GM12865 (cell line): ENCODE data around the gene FCGBP.
"Not testable (repeated sequence)": the region's sequence is repeated elsewhere in the genome, so short reads cannot be mapped to it uniquely, and the experiment has no call there.

ENCODE experiments used
- DNase-seq: peaks from one replicate; pipeline ENCODE4 v3.0.0; 2010; ENCODE audit warnings: low read depth
- H3K4me3 ChIP-seq: 2 replicates; pipeline ENCODE4 v1.5.1; 2011; ENCODE audit warnings: mild to moderate bottlenecking, low read depth, low read length, control low read depth
- CTCF ChIP-seq: IDR thresholded peaks from 2 replicates; pipeline ENCODE4 v1.5.1; 2011; ENCODE audit warnings: low read length, control low read depth, low read depth, inconsistent platforms; ENCODE audit not compliant: insufficient read depth; ENCODE audit errors: missing control alignments

Gene FCGBP

DNA sequence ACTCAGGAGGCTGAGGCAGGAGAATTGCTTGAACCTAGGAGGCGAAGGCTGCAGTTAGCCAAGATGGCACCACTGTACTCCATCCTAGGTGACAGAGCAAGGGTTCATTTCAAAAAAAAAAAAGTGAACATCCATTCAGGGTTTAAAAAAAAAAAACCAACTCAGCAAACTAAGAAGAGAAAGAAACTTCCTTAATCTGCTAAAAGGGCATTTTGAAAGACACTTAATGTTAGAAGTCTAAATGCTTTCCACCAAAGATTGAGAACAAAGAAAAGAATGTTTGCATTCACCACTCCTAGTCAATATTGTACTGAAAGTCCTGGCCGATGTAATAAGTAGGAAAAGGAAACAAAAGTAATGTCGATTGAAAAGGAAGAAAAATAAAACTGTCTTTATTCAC is 29.5 kb upstream of the FCGBP start:
- no peak overlapping the region for H3K4me3 ChIP-seq
- no peak for TF ChIP-seq CTCF
- DNase-seq, result no peak

DNA sequence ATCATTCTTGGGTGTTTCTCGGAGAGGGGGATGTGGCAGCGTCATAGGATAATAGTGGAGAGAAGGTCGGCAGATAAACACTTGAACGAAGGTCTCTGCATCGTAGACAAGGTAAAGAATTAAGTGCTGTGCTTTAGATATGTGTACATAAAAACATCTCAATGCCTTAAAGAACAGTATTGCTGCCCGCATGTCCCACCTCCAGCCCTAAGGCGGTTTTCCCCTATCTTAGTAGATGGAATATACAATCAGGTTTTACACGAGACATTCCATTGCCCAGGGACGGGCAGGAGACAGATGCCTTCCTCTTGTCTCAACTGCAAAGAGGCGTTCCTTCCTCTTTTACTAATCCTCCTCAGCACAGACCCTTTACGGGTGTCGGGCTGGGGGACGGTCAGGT is 25.0 kb upstream of the FCGBP start:
- H3K4me3 ChIP-seq, DNase-seq: not testable (repeated sequence)

DNA sequence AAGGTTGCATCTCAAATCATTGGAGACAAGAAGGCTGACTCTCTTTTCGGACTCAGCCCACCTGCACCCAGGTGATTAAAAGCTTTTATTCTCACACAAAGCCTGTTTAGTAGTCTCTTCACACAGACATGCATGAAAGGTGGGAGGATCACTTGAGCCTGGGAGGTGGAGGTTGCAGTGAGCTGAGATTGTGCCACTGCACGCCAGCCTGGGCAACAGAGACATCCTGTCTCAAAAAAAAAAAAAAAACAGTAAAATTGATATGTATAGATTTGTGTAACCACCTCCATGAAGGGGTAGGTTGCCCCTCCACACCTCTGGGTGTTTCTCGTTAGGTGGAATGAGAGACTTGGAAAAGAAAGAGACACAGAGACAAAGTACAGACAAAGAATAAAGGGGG is 24.5 kb upstream of the FCGBP start:
- DNase-seq, H3K4me3 ChIP-seq: not testable (repeated sequence)

DNA sequence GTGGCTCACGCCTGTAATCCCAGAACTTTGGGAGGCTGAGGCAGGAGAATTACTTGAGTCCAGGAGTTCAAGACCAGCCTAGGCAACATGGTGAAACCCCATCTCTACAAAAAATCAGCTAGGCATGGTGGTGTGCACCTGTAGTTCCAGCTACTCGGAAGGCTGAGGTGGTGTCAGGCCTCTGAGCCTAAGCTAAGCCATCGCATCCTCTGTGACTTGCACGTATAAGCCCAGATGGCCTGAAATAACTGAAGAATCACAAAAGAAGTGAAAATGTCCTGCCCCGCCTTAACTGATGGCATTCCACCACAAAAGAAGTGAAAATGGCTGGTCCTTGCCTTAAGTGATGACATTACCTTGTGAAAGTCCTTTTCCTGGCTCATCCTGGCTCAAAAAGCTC is 23.5 kb upstream of the FCGBP start:
- not testable (repeated sequence) for DNase-seq

DNA sequence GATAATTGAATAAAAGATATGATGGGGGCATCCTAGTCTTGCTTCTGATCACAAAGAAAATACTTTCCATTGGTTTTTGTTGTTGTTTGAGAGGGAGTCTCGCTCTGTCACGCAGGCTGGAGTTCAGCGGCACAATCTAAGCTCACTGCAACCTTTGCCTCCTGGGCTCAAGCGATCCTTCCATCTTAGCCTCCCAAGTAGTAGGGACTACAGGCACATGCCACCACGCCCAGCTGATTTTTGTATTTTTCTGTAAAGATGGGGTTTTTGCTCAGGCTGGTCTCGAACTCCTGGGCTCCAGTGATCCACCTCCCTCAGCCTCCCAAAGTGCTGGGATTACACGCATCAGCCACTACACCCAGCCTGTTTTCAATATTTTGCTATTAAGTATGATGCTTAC is 19.5 kb upstream of the FCGBP start:
- no peak overlapping the region for H3K4me3 ChIP-seq
- no peak for DNase-seq
- no peak for TF ChIP-seq CTCF

More for the DNA sequence above, 23.5 kb upstream of the FCGBP start:
- not testable (repeated sequence) for H3K4me3 ChIP-seq

- no peak for DNase-seq
- no peak for TF ChIP-seq CTCF
- H3K4me3 ChIP-seq, result no peak overlapping the region
Observed at GRCh38 chr19:39951686-39952085, 17.3 kb upstream of the FCGBP start.

DNA sequence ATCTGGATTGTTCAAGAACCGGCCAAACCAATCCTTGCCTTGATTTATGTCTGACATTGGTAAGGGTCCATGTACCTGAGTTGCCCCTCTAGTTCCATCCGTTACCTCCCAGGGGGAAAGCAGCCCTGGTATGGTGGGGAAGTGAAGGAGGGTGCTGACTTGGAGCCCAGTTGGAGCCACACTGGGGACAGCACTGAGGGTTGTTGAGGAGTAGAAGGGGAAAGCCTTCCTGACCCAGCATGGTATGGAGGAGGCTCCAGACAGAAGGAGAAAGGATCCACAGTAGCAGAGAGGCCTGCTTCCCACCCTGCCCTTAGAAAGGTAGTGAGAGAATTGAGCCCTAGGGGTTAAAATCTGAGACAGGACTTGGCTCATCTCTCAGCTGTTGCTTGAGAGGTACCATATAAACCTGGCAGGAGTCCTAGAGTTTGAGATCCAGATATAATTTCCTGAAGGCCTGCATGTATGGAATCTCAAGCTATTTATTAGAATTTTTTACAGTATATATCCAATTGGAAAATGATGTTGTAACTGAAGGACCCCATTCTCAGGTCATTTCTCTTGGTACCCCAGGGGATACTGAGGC is 16.7 kb upstream of the FCGBP start:
- no peak overlapping the region for H3K4me3 ChIP-seq
- no peak for TF ChIP-seq CTCF
- DNase-seq, result no peak

DNA sequence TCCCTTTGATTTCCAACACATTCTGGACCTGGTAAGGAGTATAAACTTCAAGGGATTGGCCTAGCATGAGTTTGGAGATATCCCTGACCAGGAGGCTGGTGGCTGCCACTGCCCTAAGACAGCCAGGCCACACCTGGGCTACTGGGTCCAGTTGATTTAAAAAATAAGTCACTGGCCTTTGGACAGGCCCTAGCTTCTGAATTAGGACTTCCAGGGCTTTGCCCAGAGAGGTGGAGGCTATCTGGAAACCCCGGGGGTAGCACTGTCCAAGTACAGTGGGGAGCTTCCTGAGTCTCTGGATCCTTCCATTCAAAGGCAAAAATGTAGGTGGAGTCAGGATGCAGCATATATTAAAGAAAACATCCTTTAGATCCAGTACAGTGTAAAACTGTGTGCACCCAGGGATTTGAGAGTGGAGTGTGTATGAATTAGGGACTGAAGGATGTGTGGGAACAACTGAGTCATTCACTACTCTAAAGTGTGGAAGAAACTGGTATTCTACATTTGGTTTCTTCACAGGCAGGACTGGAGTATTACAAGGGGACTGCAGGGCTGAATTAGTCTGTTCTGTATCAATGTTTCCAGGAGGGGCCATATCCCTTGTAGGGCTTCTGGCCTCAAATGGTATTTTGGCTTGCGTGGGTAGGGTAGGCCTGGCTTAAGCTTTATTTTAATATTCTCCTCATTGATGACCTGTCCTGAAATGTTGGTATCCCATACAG is 14.8 kb upstream of the FCGBP start:
- DNase-seq, result no peak
- no peak for TF ChIP-seq CTCF
- H3K4me3 ChIP-seq, result no peak overlapping the region

GRCh38 chr19:39946532-39946931 is 12.1 kb upstream of the FCGBP start:
- H3K4me3 ChIP-seq, result no peak overlapping the region
- TF ChIP-seq CTCF, result no peak
- no peak for DNase-seq
